ENCODE results near the gene SLC17A1.

- TF ChIP-seq CTCF (IDR thresholded peaks at IDR 0.05; ENCODE audit: extremely low read depth in 1 of 2, insufficient read depth in 1 of 2, low read depth in 1 of 2, low read length in 2 of 2) (no peak), FOS (IDR thresholded peaks at IDR 0.05; ENCODE audit: borderline replicate concordance, insufficient read depth, low read length) (no peak), POLR2AphosphoS5 (IDR thresholded peaks at IDR 0.05; ENCODE audit: insufficient read depth, low read depth, low read length) (no peak), POLR2A (IDR thresholded peaks at IDR 0.05; ENCODE audit: low read depth, low read length) (no peak), JUN (IDR thresholded peaks at IDR 0.05; ENCODE audit: borderline replicate concordance, insufficient read depth, insufficient read length, low read depth) (no peak), MAX (IDR thresholded peaks at IDR 0.05; ENCODE audit: insufficient read depth, insufficient read length) (no peak), EZH2 (IDR thresholded peaks at IDR 0.05; ENCODE audit: borderline replicate concordance, low read depth, low read length, severe bottlenecking) (no peak), MYC (IDR thresholded peaks at IDR 0.05; ENCODE audit: low read depth, low read length) (no peak)
These were observed 433 bp upstream of the SLC17A1 start for GRCh38 chr6:25832307-25832662.

Measured in endothelial cell of umbilical vein (primary cell).